ENCODE measurements around the gene SYT3.

The SYT3 gene

GRCh38 chr19:50639121-50640112, at the start of gene SYT3:
SYT3 (minus strand) TSS chr19:50639881; CDS start chr19:50637411, 2,470 bp downstream.
- no peak for TF ChIP-seq CTCF (IDR thresholded peaks at IDR 0.05; ENCODE audit: borderline replicate concordance, insufficient read depth, low read depth, low read length)
- H3K4me3 ChIP-seq (ENCODE audit: low read depth, low read length) = no peak within 1 kb of the TSS

- TF ChIP-seq CTCF (IDR thresholded peaks at IDR 0.05; ENCODE audit: borderline replicate concordance, insufficient read depth, low read depth, low read length) = no peak
- H3K4me3 ChIP-seq (ENCODE audit: low read depth, low read length) = no peak overlapping the region
Measured at GRCh38 chr19:50688766-50689165, 49.1 kb upstream of the SYT3 start.

GRCh38 chr19:50686310-50687032, 46.8 kb upstream of the SYT3 start:
- TF ChIP-seq CTCF (IDR thresholded peaks at IDR 0.05; ENCODE audit: borderline replicate concordance, insufficient read depth, low read depth, low read length) = no peak
- no peak overlapping the region for H3K4me3 ChIP-seq (ENCODE audit: low read depth, low read length)

GRCh38 chr19:50679177-50680125, 39.8 kb upstream of the SYT3 start:
- H3K4me3 ChIP-seq (ENCODE audit: low read depth, low read length) = no peak overlapping the region
- TF ChIP-seq CTCF (IDR thresholded peaks at IDR 0.05; ENCODE audit: borderline replicate concordance, insufficient read depth, low read depth, low read length) = no peak

GRCh38 chr19:50678323-50678722, 38.6 kb upstream of the SYT3 start:
- no peak for TF ChIP-seq CTCF (IDR thresholded peaks at IDR 0.05; ENCODE audit: borderline replicate concordance, insufficient read depth, low read depth, low read length)
- no peak overlapping the region for H3K4me3 ChIP-seq (ENCODE audit: low read depth, low read length)

- H3K4me3 ChIP-seq (ENCODE audit: low read depth, low read length) = no peak overlapping the region
Measured at GRCh38 chr19:50677636-50678035, 38.0 kb upstream of the SYT3 start.

More at GRCh38 chr19:50677636-50678035, 38.0 kb upstream of the SYT3 start:
- no peak for TF ChIP-seq CTCF (IDR thresholded peaks at IDR 0.05; ENCODE audit: borderline replicate concordance, insufficient read depth, low read depth, low read length)
